ENCODE measurements around the gene RNF181. TPM values are rescaled to one million over a fixed set of nuclear protein-coding genes. Genes with fewer than 3 reads are reported as not detected.

RNF181 gene
- total and polyA plus RNA-seq, 4 donors: 90.2 to 296 (median 185) TPM

DNA sequence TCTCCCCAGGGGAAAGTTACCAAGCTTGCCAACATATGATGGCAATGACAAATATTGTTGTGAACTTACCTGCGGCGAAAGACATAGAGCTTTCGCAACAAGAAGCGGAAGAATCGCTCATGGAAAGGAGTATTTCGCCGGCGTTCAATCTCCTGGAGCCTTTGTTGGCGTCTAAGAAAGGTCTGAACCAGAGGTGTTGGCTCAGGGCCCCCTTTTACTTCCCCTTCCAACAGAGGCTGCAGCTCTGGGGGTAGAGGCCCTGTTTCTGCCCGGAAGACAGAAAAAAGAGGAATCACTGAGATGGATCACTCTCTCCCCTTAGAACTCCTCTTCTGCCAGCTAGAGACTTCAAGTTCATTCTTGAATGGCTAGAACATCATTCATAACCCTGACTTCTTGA, 45.1 kb upstream of the RNF181 start:
- Histone ChIP-seq H3K4me1 (ENCODE audit: control insufficient read depth in 5 of 5, insufficient read depth in 5 of 5, low read length in 5 of 5) (no peaks in the 10 kb centered on the region), H3K4me3 (no peak overlapping the region), H3K36me3 (ENCODE audit: control insufficient read depth in 4 of 4, insufficient read depth in 4 of 4, low read length in 4 of 4) (peaks cover 19 to 54% (median 32%) of the 10 kb centered on the region in 4 donors), H3K27ac (ENCODE audit: low read depth in 1 of 2, low read length in 1 of 2) (no peak overlapping the region), H3K9me3 (ENCODE audit: control insufficient read depth in 4 of 4, insufficient read depth in 3 of 4, low read length in 3 of 4) (no peaks in the 10 kb centered on the region), H3K27me3 (ENCODE audit: control insufficient read depth in 3 of 3, insufficient read depth in 3 of 3, low read length in 2 of 3) (no peaks in the 10 kb centered on the region), H3K9ac (ENCODE audit: insufficient read depth in 1 of 2, low read length in 2 of 2) (no peak overlapping the region)
- TF ChIP-seq, protein P1, sequence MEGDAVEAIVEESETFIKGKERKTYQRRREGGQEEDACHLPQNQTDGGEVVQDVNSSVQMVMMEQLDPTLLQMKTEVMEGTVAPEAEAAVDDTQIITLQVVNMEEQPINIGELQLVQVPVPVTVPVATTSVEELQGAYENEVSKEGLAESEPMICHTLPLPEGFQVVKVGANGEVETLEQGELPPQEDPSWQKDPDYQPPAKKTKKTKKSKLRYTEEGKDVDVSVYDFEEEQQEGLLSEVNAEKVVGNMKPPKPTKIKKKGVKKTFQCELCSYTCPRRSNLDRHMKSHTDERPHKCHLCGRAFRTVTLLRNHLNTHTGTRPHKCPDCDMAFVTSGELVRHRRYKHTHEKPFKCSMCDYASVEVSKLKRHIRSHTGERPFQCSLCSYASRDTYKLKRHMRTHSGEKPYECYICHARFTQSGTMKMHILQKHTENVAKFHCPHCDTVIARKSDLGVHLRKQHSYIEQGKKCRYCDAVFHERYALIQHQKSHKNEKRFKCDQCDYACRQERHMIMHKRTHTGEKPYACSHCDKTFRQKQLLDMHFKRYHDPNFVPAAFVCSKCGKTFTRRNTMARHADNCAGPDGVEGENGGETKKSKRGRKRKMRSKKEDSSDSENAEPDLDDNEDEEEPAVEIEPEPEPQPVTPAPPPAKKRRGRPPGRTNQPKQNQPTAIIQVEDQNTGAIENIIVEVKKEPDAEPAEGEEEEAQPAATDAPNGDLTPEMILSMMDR (IDR thresholded peaks at IDR 0.05; ENCODE audit: control extremely low read depth, extremely low read depth): no peak
- ATAC-seq (ENCODE audit: insufficient read depth, low FRiP score) (no peak), DNase-seq (no peak)
- 29 to 65% methylated on average over 10 of the region's 10 CpGs for WGBS, 2 donors

DNA sequence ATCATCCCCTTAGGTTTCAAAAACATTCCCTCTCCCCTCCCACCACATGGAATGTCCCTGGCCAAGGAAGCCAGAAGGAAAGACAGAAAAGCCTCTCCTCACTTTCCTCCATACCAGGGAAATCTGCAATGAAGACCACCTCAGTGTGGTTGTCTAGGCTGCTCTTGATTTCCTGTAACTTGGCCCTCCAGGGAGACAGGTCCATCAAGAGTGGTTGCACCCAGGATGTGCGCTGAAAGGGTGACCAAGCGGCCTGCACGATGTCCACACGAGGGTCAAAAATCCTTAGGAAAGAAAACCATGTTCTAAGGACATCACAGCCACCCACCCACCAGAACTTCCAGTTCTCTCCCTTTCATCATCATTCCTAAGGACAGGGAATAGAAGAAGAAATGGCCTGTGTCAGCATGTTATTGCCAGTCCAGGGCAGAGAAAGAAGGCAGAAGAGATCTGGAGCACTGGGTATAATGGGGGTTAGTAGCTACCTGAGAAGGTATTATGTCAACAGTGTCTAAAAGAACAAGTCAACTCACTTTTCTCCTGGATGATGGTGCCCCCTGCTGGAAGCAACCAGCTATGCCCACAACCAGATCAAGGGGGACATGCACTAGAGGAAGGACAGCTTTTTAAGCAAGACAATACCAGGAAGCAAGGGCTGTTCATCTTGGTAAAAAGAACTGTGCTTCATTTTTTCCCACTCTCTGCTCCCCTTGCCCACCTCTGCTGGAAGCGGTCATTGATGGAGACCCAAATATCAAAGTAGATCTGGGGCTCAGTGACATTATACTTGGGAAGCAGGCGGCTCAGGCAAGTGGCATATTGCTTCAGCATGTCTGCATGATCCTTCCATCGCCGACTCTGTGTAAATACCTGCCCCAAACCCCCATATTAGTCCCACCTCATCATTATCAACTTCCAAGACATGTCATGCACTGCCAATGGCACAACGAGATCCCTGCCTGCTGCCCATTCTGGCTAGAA, 43.6 kb upstream of the RNF181 start:
- H3K27me3 ChIP-seq (ENCODE audit: control insufficient read depth in 3 of 3, insufficient read depth in 3 of 3, low read length in 2 of 3): no peaks in the 10 kb centered on the region
- no peaks in the 10 kb centered on the region for H3K4me1 ChIP-seq (ENCODE audit: control insufficient read depth in 5 of 5, insufficient read depth in 5 of 5, low read length in 5 of 5)
- WGBS, 2 donors: 68 to 72% methylated on average over 9 of the region's 9 CpGs
- no peak overlapping the region for H3K27ac ChIP-seq (ENCODE audit: low read depth in 1 of 2, low read length in 1 of 2)
- peaks cover 12 to 64% (median 34%) of the 10 kb centered on the region in 4 donors for H3K36me3 ChIP-seq (ENCODE audit: control insufficient read depth in 4 of 4, insufficient read depth in 4 of 4, low read length in 4 of 4)
- ATAC-seq (ENCODE audit: insufficient read depth, low FRiP score) (peak; percentile 68), DNase-seq (peak; percentile 82 to 84 (median 83))
- no peak overlapping the region for H3K4me3 ChIP-seq
- H3K9me3 ChIP-seq (ENCODE audit: control insufficient read depth in 4 of 4, insufficient read depth in 3 of 4, low read length in 3 of 4): no peaks in the 10 kb centered on the region
- H3K9ac ChIP-seq (ENCODE audit: insufficient read depth in 1 of 2, low read length in 2 of 2): no peak overlapping the region
- TF ChIP-seq, protein P1 (IDR thresholded peaks at IDR 0.05; ENCODE audit: control extremely low read depth, extremely low read depth): peak; percentile 93

DNA sequence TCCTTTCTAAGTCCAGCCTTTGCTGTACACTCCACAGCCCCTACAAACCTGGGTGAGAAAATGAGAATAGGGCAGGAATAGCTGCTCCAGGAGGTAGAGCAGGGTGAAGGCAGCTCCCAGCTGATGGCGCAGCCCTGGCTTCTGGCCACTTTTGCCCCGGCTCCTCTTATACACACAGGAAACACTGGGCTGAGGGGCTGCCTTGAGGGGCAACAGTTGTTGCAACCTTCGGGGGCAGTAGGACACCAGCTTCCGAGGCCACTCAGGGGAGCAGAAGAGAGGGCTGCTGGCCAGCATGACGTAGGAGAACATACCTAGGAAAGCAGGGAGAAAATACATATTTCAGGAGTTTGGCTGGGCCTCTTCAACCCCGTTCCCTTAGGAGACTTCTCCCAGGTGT, 42.4 kb upstream of the RNF181 start:
- TF ChIP-seq, protein P1 (IDR thresholded peaks at IDR 0.05; ENCODE audit: control extremely low read depth, extremely low read depth): no peak
- ATAC-seq (ENCODE audit: insufficient read depth, low FRiP score): no peak
- H3K36me3 ChIP-seq (ENCODE audit: control insufficient read depth in 4 of 4, insufficient read depth in 4 of 4, low read length in 4 of 4): peaks cover 12 to 67% (median 34%) of the 10 kb centered on the region in 4 donors
- H3K9ac ChIP-seq (ENCODE audit: insufficient read depth in 1 of 2, low read length in 2 of 2): no peak overlapping the region
- WGBS, 2 donors: 76 to 82% methylated on average over 6 of the region's 6 CpGs
- no peak overlapping the region for H3K27ac ChIP-seq (ENCODE audit: low read depth in 1 of 2, low read length in 1 of 2)
- no peaks in the 10 kb centered on the region for H3K4me1 ChIP-seq (ENCODE audit: control insufficient read depth in 5 of 5, insufficient read depth in 5 of 5, low read length in 5 of 5)
- H3K4me3 ChIP-seq: no peak overlapping the region
- no peak for DNase-seq
- no peaks in the 10 kb centered on the region for H3K9me3 ChIP-seq (ENCODE audit: control insufficient read depth in 4 of 4, insufficient read depth in 3 of 4, low read length in 3 of 4)
- no peaks in the 10 kb centered on the region for H3K27me3 ChIP-seq (ENCODE audit: control insufficient read depth in 3 of 3, insufficient read depth in 3 of 3, low read length in 2 of 3)
